ENCODE results near the gene STX8.

Gene STX8

GRCh38 chr17:9292561-9292941 is 283.1 kb downstream of the STX8 start:
- no peak for DNase-seq (ENCODE audit: low read depth)

GRCh38 chr17:9291912-9292560 is 283.6 kb downstream of the STX8 start:
- DNase-seq (ENCODE audit: low read depth), result peak; percentile 33

DNA sequence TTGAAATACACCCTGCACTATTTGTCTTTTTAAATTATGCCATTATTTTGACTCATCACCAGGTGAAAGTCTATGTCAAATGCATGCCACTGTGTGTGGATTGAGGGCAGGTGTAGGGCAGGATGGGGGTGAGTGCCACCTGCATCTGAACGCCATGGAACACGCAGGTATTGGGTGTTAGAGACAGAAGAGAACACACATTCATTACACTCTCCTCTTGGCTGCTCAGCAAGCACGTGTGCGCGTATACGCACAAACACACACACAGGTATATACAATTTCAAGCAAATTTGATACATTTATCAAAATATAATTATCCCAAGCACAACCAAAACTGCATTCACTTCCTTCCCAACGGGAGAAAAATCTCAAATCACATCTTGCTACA is 285.4 kb downstream of the STX8 start:
- DNase-seq (ENCODE audit: low read depth), result no peak

- no peak for DNase-seq (ENCODE audit: low read depth)
Observed at GRCh38 chr17:9287306-9287705, 288.3 kb downstream of the STX8 start.

- DNase-seq (ENCODE audit: low read depth), result no peak
Observed at GRCh38 chr17:9286434-9286833, 289.2 kb downstream of the STX8 start.

- no peak for DNase-seq (ENCODE audit: low read depth)
Observed at GRCh38 chr17:9285602-9286427, 289.8 kb downstream of the STX8 start.

GRCh38 chr17:9284884-9285283 is 290.7 kb downstream of the STX8 start:
- DNase-seq (ENCODE audit: low read depth), result no peak

- DNase-seq (ENCODE audit: low read depth), result no peak
Observed at GRCh38 chr17:9283909-9284308, 291.7 kb downstream of the STX8 start.

DNA sequence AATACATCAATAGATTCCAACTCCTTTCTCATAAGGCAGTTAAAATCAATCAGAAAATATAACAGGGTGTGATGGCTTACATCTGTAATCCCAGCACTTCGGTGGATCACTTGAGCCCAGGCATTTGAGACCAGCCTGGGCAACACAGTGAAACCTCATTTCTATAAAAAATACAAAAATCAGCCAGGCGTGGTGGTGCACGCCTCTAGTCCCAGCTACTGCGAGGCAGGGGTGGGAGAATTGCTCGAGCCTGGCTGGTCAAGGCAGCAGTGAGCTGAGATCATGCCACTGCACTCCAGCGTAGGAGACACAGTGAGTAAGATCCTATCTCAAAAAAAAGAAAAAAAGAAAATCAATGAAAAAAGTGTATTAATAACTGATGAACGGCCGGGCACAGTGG is 295.7 kb downstream of the STX8 start:
- no peak for DNase-seq (ENCODE audit: low read depth)

DNA sequence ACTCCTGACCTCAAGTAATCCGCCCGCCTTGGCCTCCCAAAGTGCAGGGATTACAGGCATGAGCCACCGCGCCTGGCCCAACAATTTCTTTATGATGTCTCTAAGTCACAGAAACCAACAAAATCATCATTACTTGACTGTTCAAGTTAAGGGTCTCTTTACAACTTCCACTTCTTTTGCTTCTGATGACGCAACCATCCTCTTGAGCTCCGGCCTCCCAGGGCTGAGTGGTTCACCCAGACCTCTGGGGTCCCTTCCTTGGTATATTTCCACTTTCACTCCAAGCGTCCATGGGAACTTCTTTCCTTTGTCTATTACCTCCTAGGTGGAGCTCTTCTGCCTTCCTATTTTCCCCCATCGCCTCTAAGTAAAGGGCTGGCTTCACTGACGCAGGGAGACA is 300.6 kb downstream of the STX8 start:
- DNase-seq (ENCODE audit: low read depth), result no peak

- no peak for DNase-seq (ENCODE audit: low read depth)
Observed at GRCh38 chr17:9273428-9274391, 301.9 kb downstream of the STX8 start.

- no peak for DNase-seq (ENCODE audit: low read depth)
Observed at GRCh38 chr17:9272501-9273200, 303.0 kb downstream of the STX8 start.

DNA sequence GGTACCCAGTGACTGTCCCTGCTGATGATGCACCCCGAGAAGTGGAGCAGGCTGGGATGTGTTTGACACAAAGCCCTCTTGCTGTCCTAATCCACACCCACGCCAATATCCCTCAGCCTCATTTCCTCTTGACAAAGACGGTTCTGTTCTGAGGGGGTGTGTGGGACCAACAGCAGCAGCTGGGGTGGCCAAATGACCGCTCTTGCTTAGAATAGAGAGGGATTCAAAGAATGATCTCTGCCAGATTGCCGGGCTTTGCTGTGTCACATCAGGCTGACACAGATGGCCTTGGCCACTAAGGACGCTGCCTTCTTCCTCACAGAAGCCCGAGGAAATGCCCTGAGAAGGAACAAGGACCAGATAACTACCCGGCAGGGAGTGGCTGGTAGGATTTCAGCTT is 303.6 kb downstream of the STX8 start:
- DNase-seq (ENCODE audit: low read depth), result no peak

DNA sequence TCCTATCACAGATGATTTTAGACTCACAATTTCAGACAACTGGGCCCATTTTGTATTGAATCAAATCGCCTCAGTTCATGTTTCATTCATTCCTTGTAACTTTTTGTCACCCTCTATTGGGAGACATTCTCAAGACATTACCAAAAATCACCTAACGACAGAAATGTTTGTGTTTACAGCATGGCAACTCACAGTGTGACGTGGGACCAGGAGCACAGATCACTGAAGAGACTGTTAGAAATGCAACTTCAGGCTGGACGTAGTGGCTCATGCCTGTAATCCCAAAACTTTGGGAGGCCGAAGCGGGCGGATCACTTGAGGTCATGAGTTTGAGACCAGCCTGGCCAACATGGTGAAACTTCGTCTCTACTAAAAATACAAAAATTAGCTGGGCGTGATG is 304.7 kb downstream of the STX8 start:
- no peak for DNase-seq (ENCODE audit: low read depth)

GRCh38 chr17:9269350-9270035 is 306.1 kb downstream of the STX8 start:
- DNase-seq (ENCODE audit: low read depth), result no peak

DNA sequence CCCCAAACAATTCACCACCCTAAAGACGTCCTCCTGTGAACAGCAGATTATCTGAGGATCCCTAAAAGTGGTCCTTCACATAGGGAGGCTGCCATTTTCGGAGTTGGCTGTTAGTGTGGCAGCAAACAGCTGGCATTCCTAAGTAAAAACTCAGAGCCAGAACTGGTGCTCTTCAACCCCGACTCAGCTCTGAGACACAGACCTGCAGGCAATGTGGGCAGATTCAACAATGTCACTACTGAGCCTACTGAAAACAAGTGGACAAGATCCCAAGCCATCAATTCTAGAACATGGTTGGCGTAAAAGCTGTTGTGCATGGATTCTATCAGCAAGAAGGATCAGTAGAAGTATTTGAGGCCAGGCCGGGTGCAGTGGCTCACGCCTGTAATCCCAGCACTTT is 307.1 kb downstream of the STX8 start:
- no peak for DNase-seq (ENCODE audit: low read depth)

- no peak for DNase-seq (ENCODE audit: low read depth)
Observed at GRCh38 chr17:9266697-9267117, 308.9 kb downstream of the STX8 start.

DNA sequence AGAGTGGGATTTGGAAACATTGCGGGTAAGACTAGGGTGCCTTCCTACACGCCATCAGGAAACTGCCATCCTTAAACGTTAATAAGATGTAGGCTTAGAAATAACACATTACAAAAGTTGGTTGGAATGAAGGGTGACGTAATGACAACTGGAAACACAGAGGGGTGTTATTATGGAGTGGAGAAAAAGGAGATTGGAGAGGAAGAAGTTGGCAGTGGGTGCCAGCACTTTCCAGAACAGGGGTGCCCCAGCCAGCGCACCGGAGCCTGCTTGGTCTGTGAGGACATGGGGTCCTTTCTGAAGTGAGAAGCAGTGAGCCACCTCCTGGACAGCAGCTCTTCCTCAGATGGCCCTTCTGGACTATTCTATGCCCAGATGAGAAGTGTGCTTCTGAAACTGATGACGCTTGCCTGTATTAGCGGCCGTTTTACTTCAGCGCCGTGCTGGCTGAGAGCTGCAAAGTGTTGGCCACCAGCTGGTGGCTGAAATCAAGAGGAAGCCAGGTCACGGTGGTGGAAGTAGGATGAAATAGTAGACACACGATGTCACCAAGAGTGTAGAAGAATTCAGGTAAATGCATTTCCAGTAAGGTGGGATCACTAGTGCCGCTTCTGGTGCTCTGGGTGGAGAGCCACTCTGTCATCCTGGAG is 309.5 kb downstream of the STX8 start:
- DNase-seq (ENCODE audit: low read depth), result no peak

GRCh38 chr17:9261081-9262012 is 314.3 kb downstream of the STX8 start:
- no peak for DNase-seq (ENCODE audit: low read depth)

- no peak for DNase-seq (ENCODE audit: low read depth)
Observed at GRCh38 chr17:9259419-9259818, 316.2 kb downstream of the STX8 start.

Measured in ELR (cell line).